Gastrocnemius medialis (tissue), 4 donors: ENCODE measurements around the gene ST3GAL2. TPM values are rescaled to one million over a fixed set of nuclear protein-coding genes. Genes with fewer than 3 reads are reported as not detected.
A peak's percentile ranks its signal among the peaks of the same experiment; 100 is the strongest.

Experiments
- ATAC-seq, 2 donors: fragments of 150-250 bp; one replicate each; pipeline ENCODE4 v1.9.1; 2016
- DNase-seq, 2 donors: peaks; one replicate each; pipeline ENCODE4 v3.0.0-alpha.2; 2019
- H3K27ac ChIP-seq, 4 donors: fragments of 200-600 bp; sonication (generic); 1 replicate in 1 of 4; 2 replicates in 3 of 4; pipeline ENCODE4 v1.5.1; 2016 to 2018; ENCODE audit warnings: mild to moderate bottlenecking in 2 of 4, moderate library complexity in 1 of 4
- H3K27me3 ChIP-seq, 3 donors: fragments of 200-600 bp; sonication (generic) in 2 of 3; 1 replicate in 1 of 3; 2 replicates in 2 of 3; pipeline versions ENCODE4 v1.5.1 to v1.6.0; 2016 to 2019; ENCODE audit warnings: mild to moderate bottlenecking in 1 of 3, moderate library complexity in 1 of 3
- H3K36me3 ChIP-seq, 2 donors: fragments of 200-600 bp; sonication (generic) in 1 of 2; one replicate each; pipeline ENCODE4 v1.5.1; 2017 to 2018
- H3K4me1 ChIP-seq, 2 donors: fragments of 200-600 bp; sonication (generic) in 1 of 2; one replicate each; pipeline ENCODE4 v1.5.1; 2016 to 2017; ENCODE audit warnings: mild to moderate bottlenecking in 2 of 2
- H3K4me3 ChIP-seq, 4 donors: fragments of 200-600 bp; sonication (generic) in 3 of 4; 1 replicate in 1 of 4; 2 replicates in 3 of 4; pipeline ENCODE4 v1.5.1; 2016 to 2019; ENCODE audit warnings: mild to moderate bottlenecking in 2 of 4
- H3K9me3 ChIP-seq, 3 donors: fragments of 200-600 bp; sonication (generic) in 2 of 3; 1 replicate in 1 of 3; 2 replicates in 2 of 3; pipeline ENCODE4 v1.5.1; 2016 to 2019
- POLR2A ChIP-seq, 2 donors: fragments of 450-650 bp; IDR thresholded peaks; one replicate each; pipeline ENCODE4 v1.6.1; 2017; ENCODE audit warnings: antibody characterized with exemption in 2 of 2, mild to moderate bottlenecking in 2 of 2, moderate library complexity in 2 of 2
- in situ Hi-C, 4 donors: fragments of 200-750 bp; cut with MboI; loops; one replicate each; pipeline versions ENCODE4 v1.15.0 to v1.8.0; 2017; ENCODE audit warnings: low sequenced_read_pairs in 4 of 4
- intact Hi-C: fragments of 100-400 bp; cut with DNase I; formaldehyde crosslinking; loops from one replicate; pipeline ENCODE4 v1.15.1; 2023; ENCODE audit warnings: low total_unique reads
- total RNA-seq, 4 donors: library from RNA; depleted of rRNA; stranded (reverse); fragments of >200 nt; gene quantifications; one replicate each; pipeline versions ENCODE4 v1.1.0 to v1.2.3, GENCODE V29; 2016
- TF ChIP-seq, protein P1 (sequence below), 5 experiments: fragments of 450-650 bp in 3 of 5; fragments of 200-600 bp in 2 of 5; sonication (generic) in 2 of 5; IDR thresholded peaks in 4 of 5; conservative IDR thresholded peaks in 1 of 5; 1 replicate in 4 of 5; 2 replicates in 1 of 5; pipeline ENCODE4 v1.5.1; 2016 to 2019; ENCODE audit warnings: antibody characterized with exemption in 5 of 5, mild to moderate bottlenecking in 3 of 5, moderate library complexity in 3 of 5

Gene ST3GAL2
- total RNA-seq, 4 donors from 2014 or later = 12.8 to 27.7 (median 22.1) TPM

- ATAC-seq (no peak), DNase-seq (no peak)
- Histone ChIP-seq H3K36me3 (peaks cover 0 to 21% of the 10 kb centered on the region in 2 donors), H3K4me1 (peaks cover 6 to 10% of the 10 kb centered on the region in 2 donors), H3K27ac (peak overlapping the region; percentile 46 to 67 (median 54)), H3K4me3 (no peak overlapping the region), H3K27me3 (no peaks in the 10 kb centered on the region), H3K9me3 (no peaks in the 10 kb centered on the region)
- no peak for TF ChIP-seq POLR2A (IDR thresholded peaks at IDR 0.05)
- TF ChIP-seq, protein P1, sequence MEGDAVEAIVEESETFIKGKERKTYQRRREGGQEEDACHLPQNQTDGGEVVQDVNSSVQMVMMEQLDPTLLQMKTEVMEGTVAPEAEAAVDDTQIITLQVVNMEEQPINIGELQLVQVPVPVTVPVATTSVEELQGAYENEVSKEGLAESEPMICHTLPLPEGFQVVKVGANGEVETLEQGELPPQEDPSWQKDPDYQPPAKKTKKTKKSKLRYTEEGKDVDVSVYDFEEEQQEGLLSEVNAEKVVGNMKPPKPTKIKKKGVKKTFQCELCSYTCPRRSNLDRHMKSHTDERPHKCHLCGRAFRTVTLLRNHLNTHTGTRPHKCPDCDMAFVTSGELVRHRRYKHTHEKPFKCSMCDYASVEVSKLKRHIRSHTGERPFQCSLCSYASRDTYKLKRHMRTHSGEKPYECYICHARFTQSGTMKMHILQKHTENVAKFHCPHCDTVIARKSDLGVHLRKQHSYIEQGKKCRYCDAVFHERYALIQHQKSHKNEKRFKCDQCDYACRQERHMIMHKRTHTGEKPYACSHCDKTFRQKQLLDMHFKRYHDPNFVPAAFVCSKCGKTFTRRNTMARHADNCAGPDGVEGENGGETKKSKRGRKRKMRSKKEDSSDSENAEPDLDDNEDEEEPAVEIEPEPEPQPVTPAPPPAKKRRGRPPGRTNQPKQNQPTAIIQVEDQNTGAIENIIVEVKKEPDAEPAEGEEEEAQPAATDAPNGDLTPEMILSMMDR (IDR thresholded peaks at IDR 0.05 in 4 of 5, conservative IDR thresholded peaks at IDR 0.05 in 1 of 5) = peak in 1 of 5 experiments; percentile 13
- in situ Hi-C loops (no loop called here), intact Hi-C loops (no loop called here)
Measured at GRCh38 chr16:70467113-70467512, 28.2 kb upstream of the ST3GAL2 start.

GRCh38 chr16:70466805-70467076 lies 27.8 kb upstream of the ST3GAL2 start:
- Histone ChIP-seq H3K36me3 (peaks cover 0 to 21% of the 10 kb centered on the region in 2 donors), H3K9me3 (no peaks in the 10 kb centered on the region), H3K4me3 (no peak overlapping the region), H3K27ac (peak overlapping the region in 2 of 4 donors; percentile 46 to 67), H3K4me1 (peaks cover 6 to 10% of the 10 kb centered on the region in 2 donors), H3K27me3 (no peaks in the 10 kb centered on the region)
- no peak for TF ChIP-seq POLR2A (IDR thresholded peaks at IDR 0.05)
- TF ChIP-seq, protein P1 (IDR thresholded peaks at IDR 0.05 in 4 of 5, conservative IDR thresholded peaks at IDR 0.05 in 1 of 5) = no peak
- DNase-seq (no peak), ATAC-seq (no peak)
- intact Hi-C loops = no loop called here
- in situ Hi-C loops = no loop called here

DNA sequence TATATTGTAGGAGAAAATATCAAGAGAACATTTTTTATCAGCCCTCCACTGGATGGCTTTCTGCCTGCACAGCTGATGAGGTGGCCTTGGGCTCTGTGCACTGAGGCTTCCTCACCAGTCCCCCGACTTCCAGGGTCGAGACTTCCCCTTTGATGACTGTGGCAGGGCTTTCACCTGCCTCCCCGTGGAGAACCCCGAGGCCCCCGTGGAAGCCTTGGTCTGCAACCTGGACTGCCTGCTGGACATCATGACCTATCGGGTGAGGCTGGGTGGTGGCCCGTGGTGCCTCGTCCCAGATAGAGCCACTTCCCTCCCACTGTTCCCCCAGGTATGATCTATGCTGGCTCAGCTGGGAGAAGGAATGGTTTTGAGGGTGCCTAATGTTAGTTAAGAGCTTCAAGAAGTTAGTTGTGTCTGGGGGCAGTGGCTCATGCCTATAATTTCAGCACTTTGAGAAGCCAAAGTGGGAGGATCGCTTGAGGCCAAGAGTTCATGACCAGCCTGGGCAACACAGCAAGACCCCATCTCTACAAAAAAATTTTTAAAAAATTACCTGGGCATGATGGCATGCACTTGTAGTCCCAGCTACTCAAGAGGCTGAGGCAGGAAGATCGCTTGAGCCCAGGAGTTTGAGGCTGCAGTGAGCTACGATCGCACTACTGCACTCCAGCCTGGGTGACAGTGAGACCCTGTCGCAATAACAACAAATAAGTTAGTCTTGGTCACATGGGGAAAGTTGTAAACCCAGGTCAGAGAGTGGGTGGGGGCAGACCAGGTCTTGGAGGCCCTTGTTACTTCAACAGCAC lies 27.3 kb upstream of the ST3GAL2 start:
- ATAC-seq = no peak
- no peak for TF ChIP-seq POLR2A (IDR thresholded peaks at IDR 0.05)
- Histone ChIP-seq H3K36me3 (peaks cover 0 to 21% of the 10 kb centered on the region in 2 donors), H3K9me3 (no peaks in the 10 kb centered on the region), H3K27ac (no peak overlapping the region), H3K4me1 (peaks cover 7 to 11% of the 10 kb centered on the region in 2 donors), H3K4me3 (no peak overlapping the region), H3K27me3 (no peaks in the 10 kb centered on the region)
- no peak for DNase-seq
- in situ Hi-C loops = no loop called here
- intact Hi-C loops = no loop called here

DNA sequence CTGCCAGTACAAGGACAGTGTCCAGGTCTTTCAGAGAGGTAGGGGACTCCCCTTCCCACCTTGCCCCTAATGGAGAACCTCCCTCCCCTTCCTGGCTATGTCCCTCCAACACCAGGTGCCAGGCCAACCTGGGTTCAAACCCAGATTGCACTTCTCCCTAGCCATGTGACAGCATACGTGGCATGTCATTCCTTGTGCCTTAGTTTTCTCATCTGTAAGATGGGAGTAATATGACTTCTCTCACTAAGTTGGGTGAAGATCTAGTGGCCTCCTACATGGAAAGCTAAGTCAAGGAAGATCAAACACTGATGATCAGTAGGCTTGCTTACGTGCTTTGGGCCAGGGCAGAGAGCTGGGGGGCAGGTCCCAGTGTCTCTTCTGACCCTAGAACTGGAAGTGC lies 24.3 kb upstream of the ST3GAL2 start:
- H3K27me3 ChIP-seq = no peaks in the 10 kb centered on the region
- H3K9me3 ChIP-seq = no peaks in the 10 kb centered on the region
- ATAC-seq (no peak), DNase-seq (no peak)
- H3K36me3 ChIP-seq = peaks cover 0 to 21% of the 10 kb centered on the region in 2 donors
- intact Hi-C loops = no loop called here
- no peak for TF ChIP-seq POLR2A (IDR thresholded peaks at IDR 0.05)
- TF ChIP-seq, protein P1 (IDR thresholded peaks at IDR 0.05 in 4 of 5, conservative IDR thresholded peaks at IDR 0.05 in 1 of 5) = no peak
- no peak overlapping the region for H3K27ac ChIP-seq
- H3K4me1 ChIP-seq = peaks cover 15 to 16% of the 10 kb centered on the region in 2 donors
- in situ Hi-C loops = no loop called here
- H3K4me3 ChIP-seq = no peak overlapping the region

DNA sequence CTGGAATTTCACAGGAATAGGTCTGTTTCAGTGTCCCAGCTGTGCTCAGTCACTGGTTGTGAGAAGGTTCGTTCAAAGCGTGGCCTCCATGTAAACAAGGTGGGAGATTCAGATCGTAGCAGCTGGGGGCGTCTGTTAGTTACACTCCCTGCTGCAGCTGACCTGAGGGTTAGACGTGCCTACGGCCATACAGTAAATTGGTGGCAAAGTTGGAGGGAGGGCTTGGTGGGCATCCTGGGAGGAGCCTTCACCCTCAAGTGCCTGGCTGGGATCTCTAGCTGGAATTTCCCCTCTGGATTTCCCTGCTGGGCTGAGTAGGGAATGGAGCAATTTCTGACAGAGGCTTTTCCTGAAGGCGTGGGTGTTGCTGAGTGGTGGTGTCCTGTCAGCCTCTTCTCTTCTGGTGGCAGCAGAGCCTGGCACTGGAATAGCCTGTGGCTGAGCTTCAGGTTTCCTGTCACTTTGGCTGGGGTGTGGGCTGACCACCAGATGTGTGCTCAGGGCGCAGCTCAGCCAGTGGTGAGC lies 21.9 kb upstream of the ST3GAL2 start:
- in situ Hi-C loops = no loop called here
- H3K27ac ChIP-seq = peak overlapping the region in 2 of 4 donors; percentile 41 to 64
- DNase-seq (peak in 1 of 2 donors; percentile 54), ATAC-seq (peak; percentile 58 to 83)
- peaks cover 0 to 21% of the 10 kb centered on the region in 2 donors for H3K36me3 ChIP-seq
- no peak overlapping the region for H3K4me3 ChIP-seq
- H3K9me3 ChIP-seq = no peaks in the 10 kb centered on the region
- peaks cover 9 to 13% of the 10 kb centered on the region in 2 donors for H3K4me1 ChIP-seq
- TF ChIP-seq, protein P1 (IDR thresholded peaks at IDR 0.05 in 4 of 5, conservative IDR thresholded peaks at IDR 0.05 in 1 of 5) = no peak
- TF ChIP-seq POLR2A (IDR thresholded peaks at IDR 0.05) = no peak
- H3K27me3 ChIP-seq = no peaks in the 10 kb centered on the region
- intact Hi-C loops = no loop called here
